PC-3 (cell line): Measurements from ENCODE around the gene ARHGAP28.

Experiments used
- CTCF ChIP-seq: fragments of 300-600 bp; sonication (generic); conservative IDR thresholded peaks from 2 replicates; pipeline ENCODE4 v1.5.1; 2017; ENCODE audit warnings: antibody characterized with exemption, low read depth, mild to moderate bottlenecking, low read length
- EZH2 ChIP-seq: fragments of 300-600 bp; sonication (generic); IDR thresholded peaks from one replicate; pipeline ENCODE4 v1.6.1; 2017; ENCODE audit warnings: antibody characterized with exemption, mild to moderate bottlenecking, low read length; ENCODE audit not compliant: unreplicated experiment

GRCh38 chr18:6775702-6776101 is 46.2 kb downstream of the ARHGAP28 start:
- no peak for TF ChIP-seq CTCF
- no peak for TF ChIP-seq EZH2
